Cardiac muscle cell (in vitro differentiated cells and primary cell): ENCODE data around the gene ASMT. TPM values are rescaled to one million over a fixed set of nuclear protein-coding genes. Genes with fewer than 3 reads are reported as not detected.
"Not testable (repeated sequence)": the region's sequence is repeated elsewhere in the genome, so short reads cannot be mapped to it uniquely, and the experiment has no call there.

Experiments used
- DNase-seq, 2 donors: peaks; one replicate each; pipeline versions ENCODE4 v3.0.0 to v3.0.0-alpha.2; 2010 to 2017; ENCODE audit warnings: low read depth in 1 of 2, low spot score in 1 of 2
- H3K27ac ChIP-seq: fragments of 200-600 bp; sonication (generic); 2 replicates; pipeline ENCODE4 v1.5.1; 2016
- H3K27me3 ChIP-seq: fragments of 200-600 bp; sonication (generic); 2 replicates; pipeline ENCODE4 v1.6.0; 2016; ENCODE audit warnings: control low read depth
- H3K36me3 ChIP-seq: fragments of 200-600 bp; sonication (generic); 2 replicates; pipeline ENCODE4 v1.5.1; 2016; ENCODE audit warnings: control low read depth
- H3K4me1 ChIP-seq: fragments of 200-600 bp; sonication (generic); 2 replicates; pipeline ENCODE4 v1.8.1; 2017; ENCODE audit warnings: low read depth, mild to moderate bottlenecking, mixed run types
- H3K4me3 ChIP-seq: fragments of 200-600 bp; sonication (generic); 2 replicates; pipeline ENCODE4 v1.5.1; 2016; ENCODE audit warnings: mild to moderate bottlenecking
- H3K9me3 ChIP-seq: fragments of 200-600 bp; sonication (generic); 2 replicates; pipeline ENCODE4 v1.5.1; 2017; ENCODE audit warnings: low read depth, mild to moderate bottlenecking, control low read depth
- polyA plus RNA-seq: library from polyadenylated mRNA; unstranded; fragments of >200 nt; fragmentation: Nextera tagmentation; extraction: Ambion mirVana; gene quantifications from 2 replicates; pipeline ENCODE4 v1.2.1, GENCODE V29; 2016
- total RNA-seq: library from RNA; depleted of rRNA; stranded (reverse); fragments of >200 nt; gene quantifications from 2 replicates; pipeline ENCODE4 v1.2.3, GENCODE V29; 2016
- TF ChIP-seq, protein P1 (sequence below): IDR thresholded peaks from 2 replicates; pipeline ENCODE4 v1.5.1; 2012; ENCODE audit warnings: low read depth, mild to moderate bottlenecking, low read length

Gene ASMT
- total and polyA plus RNA-seq, 2 experiments from 2014 or later = not detected

DNA sequence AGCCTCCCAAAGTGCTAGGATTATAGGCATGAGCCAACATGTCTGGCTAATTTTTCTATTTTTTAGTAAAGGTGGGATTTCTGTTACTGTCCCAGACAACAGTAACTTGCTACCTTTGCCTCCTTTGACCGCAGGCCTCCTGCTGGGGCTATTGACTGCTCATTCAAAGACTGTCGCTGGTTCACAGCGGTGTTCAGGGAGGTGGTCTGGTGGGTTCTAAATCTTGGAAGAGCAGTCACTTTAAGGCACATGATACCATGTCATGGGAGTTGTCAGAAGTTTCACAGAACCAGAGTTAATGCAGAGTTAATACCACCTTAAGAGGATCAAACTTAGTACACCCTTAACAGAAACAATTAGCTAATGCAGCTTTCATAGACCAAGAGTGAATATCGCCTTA is 3.8 kb downstream of the ASMT start:
- H3K9me3 ChIP-seq = no peaks in the 10 kb centered on the region
- H3K36me3 ChIP-seq = no peaks in the 10 kb centered on the region
- no peak overlapping the region for H3K4me3 ChIP-seq
- no peak for DNase-seq
- H3K4me1 ChIP-seq = no peaks in the 10 kb centered on the region
- no peaks in the 10 kb centered on the region for H3K27me3 ChIP-seq
- no peak overlapping the region for H3K27ac ChIP-seq
- TF ChIP-seq, protein P1, sequence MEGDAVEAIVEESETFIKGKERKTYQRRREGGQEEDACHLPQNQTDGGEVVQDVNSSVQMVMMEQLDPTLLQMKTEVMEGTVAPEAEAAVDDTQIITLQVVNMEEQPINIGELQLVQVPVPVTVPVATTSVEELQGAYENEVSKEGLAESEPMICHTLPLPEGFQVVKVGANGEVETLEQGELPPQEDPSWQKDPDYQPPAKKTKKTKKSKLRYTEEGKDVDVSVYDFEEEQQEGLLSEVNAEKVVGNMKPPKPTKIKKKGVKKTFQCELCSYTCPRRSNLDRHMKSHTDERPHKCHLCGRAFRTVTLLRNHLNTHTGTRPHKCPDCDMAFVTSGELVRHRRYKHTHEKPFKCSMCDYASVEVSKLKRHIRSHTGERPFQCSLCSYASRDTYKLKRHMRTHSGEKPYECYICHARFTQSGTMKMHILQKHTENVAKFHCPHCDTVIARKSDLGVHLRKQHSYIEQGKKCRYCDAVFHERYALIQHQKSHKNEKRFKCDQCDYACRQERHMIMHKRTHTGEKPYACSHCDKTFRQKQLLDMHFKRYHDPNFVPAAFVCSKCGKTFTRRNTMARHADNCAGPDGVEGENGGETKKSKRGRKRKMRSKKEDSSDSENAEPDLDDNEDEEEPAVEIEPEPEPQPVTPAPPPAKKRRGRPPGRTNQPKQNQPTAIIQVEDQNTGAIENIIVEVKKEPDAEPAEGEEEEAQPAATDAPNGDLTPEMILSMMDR = no peak

DNA sequence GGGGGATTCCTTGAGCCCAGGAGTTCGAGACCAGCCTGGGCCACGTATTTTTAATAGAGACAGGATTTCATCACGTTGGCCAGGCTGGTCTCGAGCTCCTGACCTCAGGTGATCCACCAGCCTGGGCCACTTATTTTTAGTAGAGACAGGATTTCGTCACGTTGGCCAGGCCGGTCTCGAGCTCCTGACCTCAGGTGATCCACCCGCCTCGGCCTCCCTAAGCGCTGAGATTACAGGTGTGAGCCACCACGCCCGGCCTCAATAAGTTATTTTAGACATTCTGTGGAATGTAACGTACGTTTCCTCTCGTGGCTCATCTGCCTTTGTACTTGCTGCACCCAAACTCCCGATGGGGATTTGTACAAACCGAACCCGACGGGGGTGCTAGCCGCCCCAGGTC is 8.8 kb downstream of the ASMT start:
- no peaks in the 10 kb centered on the region for H3K9me3 ChIP-seq
- H3K27me3 ChIP-seq = no peaks in the 10 kb centered on the region
- TF ChIP-seq, protein P1 = no peak
- no peak for DNase-seq
- no peak overlapping the region for H3K27ac ChIP-seq
- H3K4me3 ChIP-seq = no peak overlapping the region
- H3K4me1 ChIP-seq = no peaks in the 10 kb centered on the region
- no peaks in the 10 kb centered on the region for H3K36me3 ChIP-seq

DNA sequence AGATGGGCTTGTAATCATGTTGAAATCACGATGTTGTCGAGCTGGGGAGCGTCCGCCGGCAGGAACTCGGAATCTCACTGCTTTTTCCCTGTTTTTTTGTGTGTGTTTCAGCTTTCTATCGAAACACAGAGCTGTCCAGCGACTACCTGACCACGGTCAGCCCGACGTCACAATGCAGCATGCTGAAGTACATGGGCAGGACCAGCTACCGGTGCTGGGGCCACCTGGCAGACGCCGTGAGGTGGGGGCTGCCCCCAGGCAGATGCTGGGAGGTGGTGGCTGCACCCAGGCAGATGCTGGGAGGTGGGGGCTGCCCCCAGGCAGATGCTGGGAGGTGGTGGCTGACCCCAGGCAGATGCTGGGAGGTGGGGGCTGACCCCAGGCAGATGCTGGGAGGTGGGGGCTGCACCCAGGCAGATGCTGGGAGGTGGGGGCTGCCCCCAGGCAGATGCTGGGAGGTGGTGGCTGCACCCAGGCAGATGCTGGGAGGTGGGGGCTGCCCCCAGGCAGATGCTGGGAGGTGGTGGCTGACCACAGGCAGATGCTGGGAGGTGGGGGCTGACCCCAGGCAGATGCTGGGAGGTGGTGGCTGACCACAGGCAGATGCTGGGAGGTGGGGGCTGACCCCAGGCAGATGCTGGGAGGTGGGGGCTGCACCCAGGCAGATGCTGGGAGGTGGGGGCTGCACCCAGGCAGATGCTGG is 9.4 kb downstream of the ASMT start:
- H3K27me3 ChIP-seq, H3K4me1 ChIP-seq, H3K27ac ChIP-seq, DNase-seq, H3K4me3 ChIP-seq, H3K36me3 ChIP-seq, H3K9me3 ChIP-seq: not testable (repeated sequence)

DNA sequence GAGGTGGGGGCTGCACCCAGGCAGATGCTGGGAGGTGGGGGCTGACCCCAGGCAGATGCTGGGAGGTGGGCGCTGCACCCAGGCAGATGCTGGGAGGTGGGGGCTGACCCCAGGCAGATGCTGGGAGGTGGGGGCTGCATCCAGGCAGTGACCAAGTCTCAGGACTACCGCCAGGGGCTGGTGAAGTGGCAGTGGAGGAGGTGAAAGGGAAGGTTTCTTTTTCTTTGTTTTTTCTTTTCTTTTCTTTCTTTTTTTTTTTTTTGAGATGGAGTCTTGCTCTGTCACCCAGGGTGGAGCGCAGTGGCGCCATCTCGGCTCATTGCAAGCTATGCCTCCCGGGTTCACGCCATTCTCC is 10.0 kb downstream of the ASMT start:
- H3K27me3 ChIP-seq, H3K27ac ChIP-seq, H3K9me3 ChIP-seq, DNase-seq, H3K4me1 ChIP-seq, H3K4me3 ChIP-seq, H3K36me3 ChIP-seq: not testable (repeated sequence)

DNA sequence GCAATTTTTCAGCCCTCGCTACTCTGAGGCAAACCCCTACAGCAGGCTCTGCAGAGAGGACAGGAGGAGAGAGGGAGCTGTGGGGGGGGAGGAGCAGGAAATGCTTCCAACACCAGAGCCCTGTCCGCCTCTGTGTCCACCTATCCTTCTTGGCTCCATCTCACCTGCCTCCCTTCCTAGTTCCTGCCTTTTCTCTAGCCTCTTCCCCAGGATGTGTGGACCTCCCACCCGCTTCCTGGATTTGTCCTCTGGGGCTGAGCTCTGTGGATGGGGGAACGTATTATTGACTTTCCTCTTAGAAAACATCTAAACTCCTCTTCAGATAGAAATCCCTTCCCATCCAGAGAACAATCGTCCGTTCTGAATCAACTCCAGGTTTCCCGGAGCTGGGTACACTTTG is 14.4 kb downstream of the ASMT start:
- TF ChIP-seq, protein P1 = no peak
- H3K9me3 ChIP-seq = no peaks in the 10 kb centered on the region
- no peaks in the 10 kb centered on the region for H3K36me3 ChIP-seq
- no peaks in the 10 kb centered on the region for H3K27me3 ChIP-seq
- H3K4me3 ChIP-seq = no peak overlapping the region
- H3K27ac ChIP-seq = no peak overlapping the region
- no peaks in the 10 kb centered on the region for H3K4me1 ChIP-seq
- no peak for DNase-seq

DNA sequence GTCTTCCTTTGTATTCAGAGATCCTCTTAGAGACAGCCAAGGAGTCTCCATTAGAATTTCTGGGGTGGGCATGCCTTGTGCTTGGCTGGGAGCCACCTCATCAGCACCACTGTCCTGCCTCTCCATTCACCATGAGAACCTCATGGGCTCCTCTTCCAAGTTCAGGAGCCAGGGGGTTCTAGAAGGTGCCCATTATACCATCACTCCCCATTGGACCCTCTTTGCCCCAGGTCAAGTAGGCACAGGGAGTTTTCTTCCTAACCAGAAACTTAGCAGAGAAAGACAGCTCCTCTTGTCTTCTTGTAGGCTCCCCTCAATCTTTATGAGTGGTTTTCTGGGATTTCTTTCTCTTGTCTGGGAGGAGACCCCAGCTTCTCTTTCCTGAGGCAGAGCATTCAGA is 31.1 kb downstream of the ASMT start:
- Histone ChIP-seq H3K27me3 (no peaks in the 10 kb centered on the region), H3K4me3 (no peak overlapping the region), H3K27ac (no peak overlapping the region), H3K9me3 (no peaks in the 10 kb centered on the region), H3K36me3 (no peaks in the 10 kb centered on the region), H3K4me1 (no peaks in the 10 kb centered on the region)
- TF ChIP-seq, protein P1 = no peak
- DNase-seq = no peak

DNA sequence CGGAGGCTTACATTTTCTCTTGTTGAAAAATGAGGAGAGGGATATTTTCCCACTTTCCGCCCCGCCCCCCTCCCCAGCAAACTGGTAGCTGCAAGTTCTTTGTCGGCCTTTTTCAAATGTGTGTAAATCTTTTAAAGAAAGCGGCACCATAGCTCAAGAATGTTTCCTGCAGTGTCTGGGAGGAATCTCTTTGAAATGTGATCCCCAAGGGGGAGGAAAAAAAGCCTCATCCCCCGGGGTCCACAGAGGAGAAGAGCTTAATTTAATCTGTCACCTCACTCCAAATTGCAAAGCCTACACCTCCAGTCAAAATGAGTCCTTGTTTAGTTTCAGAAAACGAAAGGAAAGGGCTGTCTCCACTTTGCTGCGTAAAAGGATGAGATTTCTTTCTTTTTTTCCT is 34.8 kb downstream of the ASMT start:
- Histone ChIP-seq H3K27ac (no peak overlapping the region), H3K36me3 (no peaks in the 10 kb centered on the region), H3K27me3 (no peaks in the 10 kb centered on the region), H3K9me3 (no peaks in the 10 kb centered on the region), H3K4me1 (no peaks in the 10 kb centered on the region), H3K4me3 (no peak overlapping the region)
- DNase-seq = no peak
- TF ChIP-seq, protein P1 = no peak
